Colonic mucosa (tissue), 4 donors: ENCODE results near the gene C3orf52. TPM values are rescaled to one million over a fixed set of nuclear protein-coding genes. Genes with fewer than 3 reads are reported as not detected.
A peak's percentile ranks its signal among the peaks of the same experiment; 100 is the strongest.
"Not testable (repeated sequence)": the region's sequence is repeated elsewhere in the genome, so short reads cannot be mapped to it uniquely, and the experiment has no call there.

Experiments used
- DNase-seq: peaks from one replicate; pipeline ENCODE4 v3.0.0-alpha.2; 2020
- H3K27ac ChIP-seq: fragments of 200-600 bp; one replicate; pipeline ENCODE4 v1.8.0; 2021
- H3K27me3 ChIP-seq: fragments of 200-600 bp; one replicate; pipeline ENCODE4 v1.8.0; 2021
- H3K36me3 ChIP-seq: fragments of 200-600 bp; one replicate; pipeline ENCODE4 v1.8.0; 2021
- H3K4me1 ChIP-seq: fragments of 200-600 bp; one replicate; pipeline ENCODE4 v1.8.0; 2021; ENCODE audit warnings: mild to moderate bottlenecking
- H3K4me3 ChIP-seq: fragments of 200-600 bp; one replicate; pipeline ENCODE4 v1.8.0; 2021
- H3K9ac ChIP-seq, 2 donors: one replicate each; pipeline ENCODE4 v1.7.0; 2013; ENCODE audit warnings: control low read depth in 2 of 2, low read depth in 2 of 2, low read length in 2 of 2
- H3K9me3 ChIP-seq: fragments of 200-600 bp; one replicate; pipeline ENCODE4 v1.8.0; 2021
- intact Hi-C: fragments of 100-400 bp; cut with DNase I; formaldehyde crosslinking; loops from one replicate; pipeline ENCODE4 v1.14.1; 2022
- total RNA-seq, 2 donors: library from RNA; stranded (reverse); fragmentation: NEBNext Ultra II Directional in 1 of 2; extraction: Animal tissue kit (Norgen Biotek cat#: 25700) in 1 of 2; gene quantifications; one replicate each; pipeline ENCODE4 v1.2.1, GENCODE V29; 2021
- TF ChIP-seq, protein P1 (sequence below): fragments of 200-600 bp; IDR thresholded peaks from one replicate; pipeline ENCODE4 v1.8.0; 2022; ENCODE audit warnings: antibody characterized with exemption, mild to moderate bottlenecking
- donor health status: healthy.
- donor health status: DM: no; HTN: no; CAD: no.
- donor health status: DM: no; HTN: no; CAD: no.

Gene C3orf52
- total RNA-seq: 10 to 100 TPM; 25.1 to 39.3 TPM

DNA sequence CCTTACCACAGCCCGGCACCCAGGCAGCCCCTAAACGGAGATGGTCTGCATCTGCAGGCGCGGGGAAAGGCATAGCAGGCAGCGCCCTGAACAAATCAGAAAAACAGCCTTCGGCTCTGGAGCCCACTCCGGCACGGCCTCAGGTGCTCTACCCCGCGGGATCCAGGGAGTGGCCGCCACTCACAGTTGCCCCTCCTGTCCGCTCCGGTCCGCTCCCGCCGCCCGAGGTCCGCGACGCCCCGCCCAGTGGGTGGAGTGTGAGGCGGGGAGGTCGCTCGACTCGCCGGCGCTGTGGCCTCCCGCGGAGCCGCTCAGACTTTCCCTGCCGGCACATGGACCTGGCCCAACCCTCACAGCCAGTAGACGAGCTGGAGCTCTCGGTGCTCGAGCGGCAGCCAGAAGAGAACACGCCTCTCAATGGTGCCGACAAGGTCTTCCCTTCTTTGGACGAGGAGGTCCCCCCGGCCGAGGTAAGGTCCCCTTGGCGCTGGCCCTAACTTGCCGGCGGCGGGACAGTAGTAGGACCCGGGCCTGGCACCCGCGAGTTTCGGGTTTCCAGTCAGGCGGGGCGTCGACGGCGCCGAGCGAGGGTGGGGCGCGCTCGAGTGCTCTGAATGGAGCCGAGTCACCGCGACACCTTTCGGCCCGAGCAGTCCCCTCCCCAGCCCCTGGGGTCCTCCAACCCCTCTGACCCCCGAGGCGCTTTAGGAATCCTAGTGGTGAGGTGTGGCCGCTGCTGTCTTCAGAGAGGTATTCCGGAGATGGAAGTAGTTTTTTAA, at the start of gene C3orf52:
Gene C3orf52, plus strand, starts transcription at position 314 of the 779 bp plus-strand sequence. Its CDS starts 19 bp downstream, at position 333.
- Histone ChIP-seq H3K9me3 (no peaks in the 10 kb centered on the region), H3K9ac (peak within 1 kb of the TSS; percentile 65 to 86), H3K4me3 (peak within 1 kb of the TSS; percentile 55), H3K4me1 (peaks cover 5% of the 10 kb centered on the region), H3K36me3 (no peaks in the 10 kb centered on the region), H3K27me3 (no peaks in the 10 kb centered on the region), H3K27ac (peak within 1 kb of the TSS; percentile 84)
- peak; percentile 93 for DNase-seq
- TF ChIP-seq, protein P1, sequence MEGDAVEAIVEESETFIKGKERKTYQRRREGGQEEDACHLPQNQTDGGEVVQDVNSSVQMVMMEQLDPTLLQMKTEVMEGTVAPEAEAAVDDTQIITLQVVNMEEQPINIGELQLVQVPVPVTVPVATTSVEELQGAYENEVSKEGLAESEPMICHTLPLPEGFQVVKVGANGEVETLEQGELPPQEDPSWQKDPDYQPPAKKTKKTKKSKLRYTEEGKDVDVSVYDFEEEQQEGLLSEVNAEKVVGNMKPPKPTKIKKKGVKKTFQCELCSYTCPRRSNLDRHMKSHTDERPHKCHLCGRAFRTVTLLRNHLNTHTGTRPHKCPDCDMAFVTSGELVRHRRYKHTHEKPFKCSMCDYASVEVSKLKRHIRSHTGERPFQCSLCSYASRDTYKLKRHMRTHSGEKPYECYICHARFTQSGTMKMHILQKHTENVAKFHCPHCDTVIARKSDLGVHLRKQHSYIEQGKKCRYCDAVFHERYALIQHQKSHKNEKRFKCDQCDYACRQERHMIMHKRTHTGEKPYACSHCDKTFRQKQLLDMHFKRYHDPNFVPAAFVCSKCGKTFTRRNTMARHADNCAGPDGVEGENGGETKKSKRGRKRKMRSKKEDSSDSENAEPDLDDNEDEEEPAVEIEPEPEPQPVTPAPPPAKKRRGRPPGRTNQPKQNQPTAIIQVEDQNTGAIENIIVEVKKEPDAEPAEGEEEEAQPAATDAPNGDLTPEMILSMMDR: no peak
- intact Hi-C loops: no loop called here

DNA sequence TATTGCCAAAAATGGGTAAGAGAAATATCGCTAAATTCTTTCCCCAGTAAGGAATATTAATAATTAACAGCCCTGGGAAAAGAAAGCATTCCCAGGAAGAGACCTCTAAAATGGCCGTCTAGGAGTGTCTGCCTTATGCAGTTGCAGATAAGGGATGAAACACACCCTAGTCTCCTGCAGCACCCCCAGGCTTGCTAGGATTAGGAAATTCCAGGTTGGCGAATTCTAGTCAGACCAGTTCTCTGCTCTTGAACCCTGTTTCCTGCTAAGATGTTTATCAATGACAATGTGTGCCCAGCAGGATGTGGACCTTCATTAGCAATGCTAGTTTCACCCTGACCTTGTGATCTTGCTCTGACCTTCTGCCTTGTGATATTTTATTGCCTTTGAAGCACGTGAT, 49.0 kb upstream of the C3orf52 start:
- intact Hi-C loops, H3K9ac ChIP-seq, H3K27ac ChIP-seq, H3K4me1 ChIP-seq, H3K9me3 ChIP-seq, H3K27me3 ChIP-seq, DNase-seq, H3K4me3 ChIP-seq, H3K36me3 ChIP-seq: not testable (repeated sequence)

GRCh38 chr3:112038863-112039262, 47.3 kb upstream of the C3orf52 start:
- no peaks in the 10 kb centered on the region for H3K9me3 ChIP-seq
- H3K36me3 ChIP-seq: no peaks in the 10 kb centered on the region
- H3K27me3 ChIP-seq: no peaks in the 10 kb centered on the region
- H3K27ac ChIP-seq: no peak overlapping the region
- no peak overlapping the region for H3K4me3 ChIP-seq
- no peak overlapping the region for H3K9ac ChIP-seq
- no peak for DNase-seq
- no peaks in the 10 kb centered on the region for H3K4me1 ChIP-seq
- TF ChIP-seq, protein P1: no peak
- intact Hi-C loops: no loop called here

DNA sequence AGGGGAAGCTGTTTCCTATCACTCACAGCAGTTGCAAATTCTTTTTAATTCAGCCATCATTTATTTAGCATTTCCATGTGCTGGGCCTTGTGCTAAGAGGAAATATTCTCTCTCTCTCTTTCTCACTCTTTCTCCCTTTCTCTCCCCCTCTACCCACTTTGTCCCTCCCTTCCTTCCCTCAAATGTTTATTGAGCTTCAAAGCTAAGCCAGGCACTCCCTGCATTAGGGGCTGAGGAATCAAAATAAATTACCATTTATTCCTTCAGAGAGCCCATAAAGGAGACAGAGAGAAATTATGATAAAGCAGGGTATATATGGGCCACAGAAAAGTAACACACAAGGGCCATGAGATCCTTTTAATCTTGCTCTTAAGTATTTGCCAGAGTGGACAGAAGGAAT, 44.9 kb upstream of the C3orf52 start:
- no peaks in the 10 kb centered on the region for H3K36me3 ChIP-seq
- intact Hi-C loops: no loop called here
- no peak overlapping the region for H3K4me3 ChIP-seq
- no peaks in the 10 kb centered on the region for H3K9me3 ChIP-seq
- no peak overlapping the region for H3K9ac ChIP-seq
- no peak overlapping the region for H3K27ac ChIP-seq
- H3K4me1 ChIP-seq: no peaks in the 10 kb centered on the region
- DNase-seq: no peak
- TF ChIP-seq, protein P1: no peak
- no peaks in the 10 kb centered on the region for H3K27me3 ChIP-seq

GRCh38 chr3:112042842-112043280, 43.3 kb upstream of the C3orf52 start:
- H3K36me3 ChIP-seq: no peaks in the 10 kb centered on the region
- intact Hi-C loops: no loop called here
- H3K4me3 ChIP-seq: no peak overlapping the region
- no peaks in the 10 kb centered on the region for H3K9me3 ChIP-seq
- H3K27ac ChIP-seq: no peak overlapping the region
- peak; percentile 22 for DNase-seq
- TF ChIP-seq, protein P1: no peak
- no peaks in the 10 kb centered on the region for H3K4me1 ChIP-seq
- H3K9ac ChIP-seq: no peak overlapping the region
- no peaks in the 10 kb centered on the region for H3K27me3 ChIP-seq

GRCh38 chr3:112043621-112044201, 42.5 kb upstream of the C3orf52 start:
- Histone ChIP-seq H3K4me3 (no peak overlapping the region), H3K27ac (no peak overlapping the region), H3K36me3 (no peaks in the 10 kb centered on the region), H3K9ac (no peak overlapping the region), H3K27me3 (no peaks in the 10 kb centered on the region), H3K4me1 (no peaks in the 10 kb centered on the region), H3K9me3 (no peaks in the 10 kb centered on the region)
- TF ChIP-seq, protein P1: peak; percentile 90
- intact Hi-C loops: no loop called here
- peak; percentile 43 for DNase-seq
